T-helper 9 cell (primary cell): ENCODE results near the gene MGAT5.

Source experiments
- DNase-seq: peaks from one replicate; pipeline ENCODE4 v3.0.0-alpha.2; 2020

Gene MGAT5

GRCh38 chr2:134370655-134371445 is 117.0 kb downstream of the MGAT5 start:
- no peak for DNase-seq

- DNase-seq = no peak
Observed at GRCh38 chr2:134372141-134372540, 118.3 kb downstream of the MGAT5 start.

GRCh38 chr2:134372611-134373131 is 118.8 kb downstream of the MGAT5 start:
- DNase-seq = no peak

- no peak for DNase-seq
Observed at GRCh38 chr2:134375935-134376334, 122.1 kb downstream of the MGAT5 start.

- no peak for DNase-seq
Observed at GRCh38 chr2:134377730-134378129, 123.9 kb downstream of the MGAT5 start.

GRCh38 chr2:134379293-134379692 is 125.4 kb downstream of the MGAT5 start:
- DNase-seq = no peak

GRCh38 chr2:134379722-134380121 is 125.8 kb downstream of the MGAT5 start:
- DNase-seq = no peak

- DNase-seq = no peak
Observed at GRCh38 chr2:134381141-134381540, 127.3 kb downstream of the MGAT5 start.

GRCh38 chr2:134384131-134384530 is 130.3 kb downstream of the MGAT5 start:
- DNase-seq = no peak

GRCh38 chr2:134385195-134385594 is 131.3 kb downstream of the MGAT5 start:
- DNase-seq = no peak

- DNase-seq = no peak
Observed at GRCh38 chr2:134386310-134386709, 132.4 kb downstream of the MGAT5 start.

GRCh38 chr2:134389381-134389780 is 135.5 kb downstream of the MGAT5 start:
- DNase-seq = no peak

GRCh38 chr2:134391751-134392160 is 137.9 kb downstream of the MGAT5 start:
- DNase-seq = no peak

- DNase-seq = no peak
Observed at GRCh38 chr2:134392442-134393074, 138.7 kb downstream of the MGAT5 start.

- no peak for DNase-seq
Observed at GRCh38 chr2:134393075-134393461, 139.2 kb downstream of the MGAT5 start.

- DNase-seq = no peak
Observed at GRCh38 chr2:134395779-134396178, 141.9 kb downstream of the MGAT5 start.

- no peak for DNase-seq
Observed at GRCh38 chr2:134396493-134396892, 142.6 kb downstream of the MGAT5 start.

- no peak for DNase-seq
Observed at GRCh38 chr2:134397146-134397896, 143.4 kb downstream of the MGAT5 start.

- no peak for DNase-seq
Observed at GRCh38 chr2:134398300-134398699, 144.4 kb downstream of the MGAT5 start.

GRCh38 chr2:134399096-134399495 is 145.2 kb downstream of the MGAT5 start:
- DNase-seq = no peak

- DNase-seq = no peak
Observed at GRCh38 chr2:134401081-134401497, 147.2 kb downstream of the MGAT5 start.

- no peak for DNase-seq
Observed at GRCh38 chr2:134401789-134402188, 147.9 kb downstream of the MGAT5 start.

GRCh38 chr2:134402410-134402809 is 148.5 kb downstream of the MGAT5 start:
- DNase-seq = no peak
